ENCODE data around the gene JMJD1C. TPM values are rescaled to one million over a fixed set of nuclear protein-coding genes. Genes with fewer than 3 reads are reported as not detected.
"Not testable (repeated sequence)": the region's sequence is repeated elsewhere in the genome, so short reads cannot be mapped to it uniquely, and the experiment has no call there.

JMJD1C gene, protein sequence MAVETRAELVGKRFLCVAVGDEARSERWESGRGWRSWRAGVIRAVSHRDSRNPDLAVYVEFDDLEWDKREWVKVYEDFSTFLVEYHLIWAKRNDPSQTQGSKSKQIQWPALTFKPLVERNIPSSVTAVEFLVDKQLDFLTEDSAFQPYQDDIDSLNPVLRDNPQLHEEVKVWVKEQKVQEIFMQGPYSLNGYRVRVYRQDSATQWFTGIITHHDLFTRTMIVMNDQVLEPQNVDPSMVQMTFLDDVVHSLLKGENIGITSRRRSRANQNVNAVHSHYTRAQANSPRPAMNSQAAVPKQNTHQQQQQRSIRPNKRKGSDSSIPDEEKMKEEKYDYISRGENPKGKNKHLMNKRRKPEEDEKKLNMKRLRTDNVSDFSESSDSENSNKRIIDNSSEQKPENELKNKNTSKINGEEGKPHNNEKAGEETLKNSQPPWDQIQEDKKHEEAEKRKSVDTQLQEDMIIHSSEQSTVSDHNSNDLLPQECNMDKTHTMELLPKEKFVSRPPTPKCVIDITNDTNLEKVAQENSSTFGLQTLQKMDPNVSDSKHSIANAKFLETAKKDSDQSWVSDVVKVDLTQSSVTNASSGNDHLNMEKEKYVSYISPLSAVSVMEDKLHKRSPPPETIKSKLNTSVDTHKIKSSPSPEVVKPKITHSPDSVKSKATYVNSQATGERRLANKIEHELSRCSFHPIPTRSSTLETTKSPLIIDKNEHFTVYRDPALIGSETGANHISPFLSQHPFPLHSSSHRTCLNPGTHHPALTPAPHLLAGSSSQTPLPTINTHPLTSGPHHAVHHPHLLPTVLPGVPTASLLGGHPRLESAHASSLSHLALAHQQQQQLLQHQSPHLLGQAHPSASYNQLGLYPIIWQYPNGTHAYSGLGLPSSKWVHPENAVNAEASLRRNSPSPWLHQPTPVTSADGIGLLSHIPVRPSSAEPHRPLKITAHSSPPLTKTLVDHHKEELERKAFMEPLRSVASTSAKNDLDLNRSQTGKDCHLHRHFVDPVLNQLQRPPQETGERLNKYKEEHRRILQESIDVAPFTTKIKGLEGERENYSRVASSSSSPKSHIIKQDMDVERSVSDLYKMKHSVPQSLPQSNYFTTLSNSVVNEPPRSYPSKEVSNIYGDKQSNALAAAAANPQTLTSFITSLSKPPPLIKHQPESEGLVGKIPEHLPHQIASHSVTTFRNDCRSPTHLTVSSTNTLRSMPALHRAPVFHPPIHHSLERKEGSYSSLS (N-terminal part only)
- total RNA-seq, result 79.0 TPM

DNA sequence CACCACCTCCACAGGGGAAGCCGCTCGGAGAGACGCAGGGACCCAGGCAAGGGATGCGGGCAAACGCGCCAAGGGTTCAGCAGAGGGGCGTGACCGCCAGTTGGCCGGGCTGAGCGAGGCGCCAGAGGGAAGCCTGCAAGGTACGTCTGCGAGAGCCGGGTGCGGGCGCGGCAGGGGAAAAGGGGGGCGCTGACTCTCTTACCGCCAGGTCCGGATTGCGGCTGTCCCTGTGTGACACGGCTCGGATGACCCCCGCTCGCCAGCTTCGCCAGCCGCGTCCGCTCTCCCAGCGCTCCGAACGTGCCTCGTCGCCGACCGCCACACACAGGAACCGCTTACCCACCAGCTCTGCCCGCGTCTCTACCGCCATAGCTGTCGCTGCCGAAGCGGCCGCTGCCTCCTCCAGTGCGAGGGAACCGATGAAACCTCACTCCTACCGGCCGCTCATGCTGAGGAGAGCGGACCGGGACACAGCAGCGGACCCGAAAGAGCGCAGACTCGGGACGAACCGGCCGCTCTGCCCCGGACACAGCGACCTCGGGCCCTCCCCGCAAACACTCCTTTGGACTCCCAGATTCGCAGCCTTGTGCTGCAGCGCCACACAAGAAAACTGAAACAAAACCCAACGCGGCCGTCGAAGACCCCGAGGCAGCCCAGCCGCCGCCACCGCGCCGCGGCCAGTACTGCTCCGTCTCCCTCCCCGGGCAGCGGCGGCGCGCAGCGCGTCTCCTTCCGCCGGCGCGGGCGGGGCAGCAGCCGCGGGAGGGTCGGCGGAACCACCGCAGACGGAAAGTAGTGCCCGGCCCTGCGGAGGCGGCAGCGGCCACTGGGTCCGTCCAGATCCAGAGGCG lies at the start of gene JMJD1C:
Gene JMJD1C (minus strand): TSS at position 685 of the 851 bp plus-strand sequence. CDS start 315 bp downstream, at position 370.
- peak; percentile 63 for DNase-seq (ENCODE audit: low spot score)

DNA sequence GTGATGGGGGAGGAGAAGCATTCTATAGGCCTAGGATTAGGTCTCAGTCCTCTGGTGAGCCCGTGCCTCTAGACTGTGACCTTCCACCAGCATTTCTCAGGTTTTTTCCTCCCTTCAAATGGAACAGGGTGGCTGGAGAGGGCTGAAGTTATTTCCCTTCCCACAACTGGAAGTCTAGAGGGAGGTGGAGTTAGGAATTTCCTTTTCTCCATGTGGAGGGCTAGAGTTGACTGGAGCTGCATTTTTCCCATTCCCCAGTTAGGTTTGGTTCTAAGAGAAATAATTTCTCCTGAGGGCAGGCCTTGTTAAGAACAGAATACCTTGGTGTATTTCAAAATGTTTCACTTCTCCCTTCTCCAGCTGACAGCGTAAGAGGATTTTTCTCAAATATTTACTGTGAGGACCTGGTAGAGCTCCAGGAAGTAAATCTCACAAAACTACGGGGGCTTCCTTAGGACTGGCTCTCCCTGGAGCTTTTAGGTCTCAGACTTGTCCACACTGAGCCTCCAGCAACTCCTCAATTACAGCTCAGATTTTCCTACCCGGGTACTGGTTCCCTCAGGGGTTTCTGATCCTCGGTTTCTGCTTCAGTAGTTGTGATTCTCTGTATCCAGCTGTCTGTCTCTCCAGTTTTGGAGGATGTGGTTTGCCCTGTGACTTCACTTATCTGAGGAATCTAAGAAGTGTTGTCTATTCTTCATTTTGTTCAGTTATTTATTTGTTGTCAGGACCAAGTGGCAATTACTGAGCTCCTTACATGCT lies 49.4 kb upstream of the JMJD1C start:
- no peak for DNase-seq (ENCODE audit: low spot score)

DNA sequence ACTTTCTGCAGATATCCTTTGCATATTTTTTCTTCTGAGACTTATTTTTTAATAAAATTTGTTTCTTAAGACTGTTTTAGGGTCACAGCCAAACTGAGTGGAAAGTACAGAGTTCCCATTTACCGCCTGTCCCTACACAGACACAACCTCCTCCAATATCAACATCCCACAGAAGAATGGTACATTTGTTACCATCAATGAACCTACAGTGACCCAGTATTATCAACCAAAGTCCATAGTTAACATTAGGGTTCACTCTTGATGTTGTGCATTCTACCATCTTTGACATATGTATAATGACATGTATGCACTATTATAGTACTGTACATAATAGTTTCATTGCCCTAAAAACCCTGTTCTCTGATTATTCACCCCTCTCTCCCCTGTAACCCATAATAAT lies 40.8 kb upstream of the JMJD1C start:
- DNase-seq (ENCODE audit: low spot score), result no peak

DNA sequence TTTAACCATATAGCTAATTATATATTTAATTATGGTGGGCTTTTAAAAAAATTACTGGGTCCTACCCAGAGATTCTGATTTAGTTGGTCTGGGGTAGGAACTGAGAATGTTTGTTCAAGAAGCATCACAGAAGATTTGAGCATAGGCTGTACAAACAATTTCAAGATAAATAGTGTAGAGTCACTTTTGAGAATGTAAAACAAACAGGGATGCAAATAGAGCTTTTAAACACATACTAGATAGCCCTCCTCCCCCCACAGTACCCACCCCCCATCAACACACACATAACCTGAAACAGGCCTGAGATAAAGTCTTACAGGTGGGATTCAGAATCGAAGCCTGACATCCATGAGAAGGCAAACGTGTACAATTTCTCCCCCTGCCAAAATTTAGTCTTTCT lies 39.8 kb upstream of the JMJD1C start:
- DNase-seq (ENCODE audit: low spot score), result no peak

DNA sequence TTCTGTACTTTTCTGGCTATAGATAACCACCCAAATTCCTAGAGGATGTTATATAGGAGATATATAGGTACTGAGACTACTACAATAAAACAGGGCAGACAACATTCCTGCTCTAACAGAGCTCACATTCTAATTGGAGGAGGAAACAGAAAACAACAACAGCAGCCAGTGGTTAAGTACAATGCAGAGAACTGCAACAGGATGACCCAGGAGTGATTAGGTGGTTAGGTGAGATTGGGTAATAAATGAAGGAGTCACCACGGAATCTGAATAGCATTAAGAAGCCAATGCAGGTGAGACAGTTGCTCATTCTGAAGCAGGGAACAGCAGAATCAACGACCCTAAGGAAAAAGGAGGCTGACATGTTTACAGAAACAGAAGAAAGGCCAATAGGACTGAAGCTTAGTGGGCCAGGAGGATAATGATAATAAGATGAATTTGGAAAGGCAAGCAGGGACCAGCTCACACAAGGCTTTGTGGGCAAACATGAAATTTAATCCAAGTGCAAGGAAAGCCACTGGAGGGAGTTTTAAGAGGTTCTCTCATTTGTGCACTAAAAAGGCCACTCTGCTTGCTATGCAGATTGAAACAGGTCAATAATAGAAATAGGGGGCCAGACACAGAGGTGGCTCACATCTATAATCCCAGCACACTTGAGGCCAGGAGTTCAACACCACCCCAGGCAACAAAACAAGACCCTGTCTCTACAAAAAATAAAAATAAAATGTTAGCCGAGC lies 38.5 kb upstream of the JMJD1C start:
- DNase-seq (ENCODE audit: low spot score), result no peak

DNA sequence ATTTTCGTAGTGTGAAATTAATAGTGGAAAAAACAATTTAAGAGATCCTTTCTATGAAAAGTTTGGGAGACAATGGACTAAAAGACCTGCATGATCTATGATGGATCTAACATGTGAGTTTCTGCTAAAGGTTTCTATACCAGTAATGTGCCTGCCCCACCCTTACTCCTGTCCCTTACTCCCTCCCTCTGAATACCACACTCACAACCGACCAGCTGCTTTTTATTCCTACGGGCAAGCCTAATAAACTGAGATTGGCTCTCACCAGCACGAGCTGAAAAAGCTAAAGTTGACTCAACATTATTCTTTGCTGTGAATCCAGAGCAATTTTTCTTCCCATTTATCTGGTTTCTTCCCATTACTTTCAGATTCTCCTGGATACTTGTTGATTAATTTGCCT lies 37.6 kb upstream of the JMJD1C start:
- no peak for DNase-seq (ENCODE audit: low spot score)

DNA sequence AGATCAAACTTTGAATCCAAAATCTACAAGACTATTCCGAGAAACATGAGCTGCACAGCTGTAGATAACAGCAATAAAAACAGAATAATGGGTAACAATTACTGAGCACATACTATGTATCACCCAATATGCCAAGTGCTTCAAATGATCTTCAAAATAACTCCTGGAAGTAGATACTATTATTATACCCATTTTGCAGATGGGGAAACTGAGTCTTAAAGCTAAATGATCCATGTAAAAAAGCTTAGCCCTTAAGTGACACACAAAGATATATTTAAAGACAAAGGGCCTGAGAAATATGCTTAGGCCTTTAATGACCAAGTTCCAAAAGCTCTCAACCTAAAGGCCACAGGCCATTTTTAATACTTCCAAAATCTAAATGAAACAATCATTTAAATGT lies 37.1 kb upstream of the JMJD1C start:
- no peak for DNase-seq (ENCODE audit: low spot score)

DNA sequence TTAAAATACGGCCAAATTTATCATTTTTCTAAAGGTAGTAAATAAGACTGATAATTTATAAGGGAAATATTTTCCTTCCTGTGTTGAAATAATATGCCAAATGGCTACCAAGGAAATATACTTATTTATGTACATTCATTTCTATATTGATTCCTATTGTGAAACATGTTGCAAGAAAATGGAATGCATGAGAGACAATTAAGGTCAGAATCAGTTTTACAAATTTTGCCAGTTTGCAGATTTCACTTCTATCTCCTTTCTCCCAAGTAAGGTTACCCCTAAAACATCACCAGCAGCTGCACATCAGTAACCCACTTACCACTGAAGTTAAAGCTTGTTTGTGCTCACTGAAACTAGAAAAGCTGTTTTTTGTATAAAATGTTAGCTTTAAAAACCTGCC lies 36.2 kb upstream of the JMJD1C start:
- DNase-seq (ENCODE audit: low spot score), result no peak

DNA sequence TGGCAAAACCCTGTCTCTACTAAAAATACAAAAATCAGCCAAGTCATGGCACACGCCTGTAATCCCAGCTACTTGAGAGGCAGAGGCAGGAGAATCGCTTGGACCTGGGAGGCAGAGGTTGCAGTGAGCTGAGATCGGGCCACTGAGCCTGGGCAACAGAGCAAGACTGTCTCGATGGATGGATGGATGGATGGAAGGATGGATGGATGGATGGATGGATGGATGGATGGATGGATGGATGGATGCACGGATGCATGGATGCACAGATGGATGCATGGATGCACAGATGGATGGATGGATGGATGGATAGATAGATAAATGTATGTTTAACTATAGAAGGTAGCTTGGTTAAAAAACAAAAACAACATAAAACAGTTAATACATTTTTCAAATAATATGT lies 34.8 kb upstream of the JMJD1C start:
- DNase-seq (ENCODE audit: low spot score), result not testable (repeated sequence)

DNA sequence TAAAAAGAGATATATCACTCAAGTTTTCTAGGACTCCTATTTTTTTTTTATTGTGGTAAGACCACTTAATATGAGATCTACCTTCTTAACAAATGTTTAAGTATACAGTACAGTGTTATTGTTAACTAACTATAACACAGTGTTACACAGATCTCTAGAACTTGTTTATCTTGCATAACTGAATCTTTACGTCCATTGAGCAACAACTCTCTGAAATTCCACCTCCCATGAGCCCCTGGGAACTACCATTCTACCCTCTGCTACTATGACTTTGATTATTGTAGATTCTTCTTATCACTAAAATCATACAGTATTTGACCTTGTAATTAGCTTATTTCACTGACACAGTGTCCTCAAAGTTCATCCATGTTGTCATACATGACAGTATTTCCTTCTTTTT lies 32.9 kb upstream of the JMJD1C start:
- DNase-seq (ENCODE audit: low spot score), result no peak

DNA sequence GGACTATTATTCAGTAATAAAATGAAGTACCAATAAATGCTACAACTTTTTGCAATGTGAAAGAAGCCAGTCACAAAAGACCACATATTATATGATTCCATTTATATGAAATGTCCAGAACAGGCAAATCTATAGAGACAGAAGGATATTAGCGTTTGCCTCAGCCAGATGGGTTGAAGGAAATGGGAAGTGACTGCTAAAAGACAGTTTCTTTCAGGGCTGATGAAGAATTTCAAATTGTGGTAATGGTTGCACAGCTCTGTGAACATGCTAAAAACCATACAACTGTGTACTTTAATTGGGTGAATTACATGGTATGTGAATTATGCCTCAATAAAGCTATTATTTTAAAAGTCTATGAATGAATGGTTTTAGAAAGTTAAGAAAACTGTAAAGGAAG lies 31.5 kb upstream of the JMJD1C start:
- no peak for DNase-seq (ENCODE audit: low spot score)

DNA sequence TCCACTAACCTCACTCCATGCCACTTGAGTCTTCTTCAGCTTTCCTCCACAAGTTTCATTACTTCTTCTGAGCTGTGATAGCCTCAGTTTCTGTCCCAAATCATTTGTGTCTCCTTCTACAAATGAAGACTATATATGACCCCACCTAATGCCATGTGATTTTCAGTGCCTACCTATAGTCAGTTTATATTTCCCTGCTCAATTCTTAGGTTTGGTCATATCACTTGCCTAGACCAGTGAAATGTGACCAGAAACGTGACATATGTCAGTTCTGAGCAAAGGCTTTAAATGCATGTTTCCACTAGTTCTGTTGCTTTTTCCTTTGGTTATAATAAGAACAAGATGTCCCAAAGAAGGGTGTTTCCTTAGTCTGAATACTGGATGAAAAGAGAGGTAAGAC lies 30.8 kb upstream of the JMJD1C start:
- no peak for DNase-seq (ENCODE audit: low spot score)

DNA sequence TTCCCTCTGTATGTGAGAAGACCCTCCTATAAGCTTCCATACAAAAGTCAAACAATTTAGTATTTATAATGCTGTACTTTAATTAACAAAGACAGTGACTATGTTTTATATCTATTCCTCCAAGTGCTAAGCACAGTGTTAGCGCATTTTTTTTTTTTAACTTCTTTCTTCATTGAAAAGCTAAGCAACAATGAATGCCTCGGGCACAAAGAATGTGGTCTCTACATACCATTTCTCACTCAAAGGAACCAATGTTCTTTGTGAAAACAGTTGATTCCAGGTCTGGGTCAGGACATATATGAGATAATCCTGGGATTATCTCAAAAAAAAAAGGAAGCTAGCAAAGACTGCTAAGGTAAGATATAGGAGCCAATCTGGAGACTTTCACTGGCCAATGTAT lies 29.2 kb upstream of the JMJD1C start:
- no peak for DNase-seq (ENCODE audit: low spot score)

DNA sequence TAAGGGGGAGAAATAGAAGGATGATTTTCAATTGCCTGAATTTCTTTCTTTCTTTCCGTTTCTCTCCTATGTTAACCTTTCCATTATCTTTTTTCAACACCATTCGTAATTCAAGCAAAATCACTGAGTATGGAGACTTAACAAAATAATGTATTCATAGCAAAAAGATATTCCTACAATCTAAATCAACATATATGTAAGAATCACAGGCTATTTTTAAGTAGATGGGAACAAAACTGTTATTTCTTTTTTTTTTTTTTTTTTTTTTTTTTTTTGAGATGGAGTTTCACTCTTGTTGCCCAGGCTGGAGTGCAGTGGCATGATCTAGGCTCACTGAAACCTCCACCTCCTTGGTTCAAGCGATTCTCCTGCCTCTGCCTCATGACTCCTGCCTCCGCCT lies 27.2 kb upstream of the JMJD1C start:
- DNase-seq (ENCODE audit: low spot score), result no peak

DNA sequence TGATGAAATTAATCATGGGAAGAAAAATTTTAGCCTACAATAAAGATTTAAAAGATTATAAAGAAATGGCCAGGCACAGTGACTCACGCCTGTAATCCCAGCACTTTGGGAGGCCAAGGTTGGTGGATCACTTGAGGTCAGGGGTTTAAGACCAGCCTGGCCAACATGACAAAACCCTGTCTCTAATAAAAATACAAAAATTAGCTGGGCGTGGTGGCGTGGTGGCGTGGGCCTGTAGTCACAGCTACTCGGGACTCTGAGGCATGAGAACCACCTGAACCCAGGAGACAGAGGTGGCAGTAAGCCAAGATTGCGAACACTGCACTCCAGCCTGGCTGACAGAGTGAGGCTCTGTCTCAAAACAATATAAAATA lies 26.5 kb upstream of the JMJD1C start:
- not testable (repeated sequence) for DNase-seq (ENCODE audit: low spot score)

DNA sequence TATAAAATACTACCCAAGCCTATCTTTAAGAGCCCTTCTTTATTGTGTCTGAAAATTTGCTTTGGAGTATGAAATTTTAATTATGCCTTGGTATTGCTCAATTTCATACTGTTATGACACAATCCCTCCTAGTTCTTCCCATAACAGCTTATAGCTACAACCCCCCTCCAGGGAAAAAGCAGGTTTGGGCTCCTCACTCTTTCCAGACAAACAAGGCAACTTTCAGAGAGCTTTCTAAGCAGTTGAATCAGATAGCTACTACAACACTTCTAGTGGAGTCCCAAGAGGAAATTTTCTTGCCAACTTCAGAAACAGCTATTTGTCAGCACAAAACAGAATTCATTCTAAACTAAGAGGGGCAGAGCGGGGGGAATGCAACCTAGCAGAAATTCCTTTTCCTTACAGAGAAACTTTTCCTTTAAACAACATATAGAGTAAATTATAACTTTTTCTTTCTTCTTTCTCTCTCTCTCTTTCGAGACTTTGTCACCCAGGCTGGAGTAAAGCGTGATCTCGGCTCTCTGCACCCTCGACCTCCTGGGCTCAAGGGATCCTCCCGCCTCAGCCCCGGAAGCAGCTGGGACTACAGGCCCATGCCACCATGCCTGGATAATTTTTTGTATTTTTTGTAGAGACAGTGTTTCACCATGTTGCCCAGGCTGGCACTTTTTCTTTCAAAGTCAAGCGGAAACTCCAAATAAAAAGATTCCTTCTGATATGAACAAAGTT lies 26.0 kb upstream of the JMJD1C start:
- no peak for DNase-seq (ENCODE audit: low spot score)

DNA sequence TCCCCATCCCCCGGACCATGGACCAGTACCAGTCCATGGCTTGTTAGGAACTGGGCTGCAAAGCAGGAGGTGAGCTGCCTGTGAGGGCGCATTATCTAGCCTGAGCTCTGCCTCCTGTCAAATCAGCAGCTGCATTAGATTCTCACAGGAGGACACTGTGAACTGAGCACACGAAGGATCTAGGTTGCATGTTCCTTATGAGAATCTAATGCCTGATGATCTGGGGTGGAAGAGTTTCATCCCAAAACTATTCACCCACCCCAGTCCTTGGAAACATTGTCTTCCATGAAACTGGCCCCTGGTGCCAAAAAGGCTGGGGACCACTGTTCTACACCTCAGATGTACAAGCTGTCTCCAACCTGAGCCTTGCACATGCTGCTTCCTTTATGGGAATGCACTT lies 24.1 kb upstream of the JMJD1C start:
- no peak for DNase-seq (ENCODE audit: low spot score)

DNA sequence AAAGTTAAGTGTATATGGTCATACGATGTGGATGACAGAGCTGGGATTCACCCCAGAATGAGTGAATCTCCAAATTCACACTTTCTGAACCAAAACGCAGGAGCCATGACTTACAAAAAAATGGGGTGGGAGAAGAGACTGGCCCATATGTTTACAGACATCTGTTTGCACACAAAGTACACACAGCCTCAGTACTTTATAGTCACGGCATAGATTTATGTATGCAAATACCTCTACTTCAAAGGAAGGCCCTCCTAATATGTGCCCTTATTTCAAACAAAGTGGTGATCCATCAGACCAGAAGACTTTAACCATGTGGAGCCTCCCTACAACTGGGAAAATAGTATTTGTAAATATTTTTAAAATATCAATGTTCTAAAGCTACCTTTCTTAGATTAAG lies 22.2 kb upstream of the JMJD1C start:
- DNase-seq (ENCODE audit: low spot score), result no peak

DNA sequence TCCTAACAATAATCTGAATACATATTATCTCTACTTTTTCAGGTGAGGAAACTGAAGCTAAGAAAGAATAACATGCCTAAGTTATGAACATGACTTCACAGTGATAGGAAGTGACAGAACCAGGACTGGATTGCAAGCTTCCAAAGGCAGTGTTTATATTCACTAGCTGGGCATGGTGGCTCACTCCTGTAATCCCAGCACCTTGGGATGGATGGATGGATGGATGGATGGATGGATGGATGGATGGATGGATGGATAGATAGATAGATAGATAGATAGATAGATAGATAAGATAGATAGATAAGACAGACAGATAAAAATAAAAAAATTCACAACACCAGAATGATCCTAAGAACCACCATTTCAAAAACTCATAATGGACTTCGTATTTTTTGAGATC lies 18.2 kb upstream of the JMJD1C start:
- DNase-seq (ENCODE audit: low spot score), result no peak

Data from mucosa of gallbladder (tissue), 1 donor.